ENCODE results near the gene RFC1.

DNA sequence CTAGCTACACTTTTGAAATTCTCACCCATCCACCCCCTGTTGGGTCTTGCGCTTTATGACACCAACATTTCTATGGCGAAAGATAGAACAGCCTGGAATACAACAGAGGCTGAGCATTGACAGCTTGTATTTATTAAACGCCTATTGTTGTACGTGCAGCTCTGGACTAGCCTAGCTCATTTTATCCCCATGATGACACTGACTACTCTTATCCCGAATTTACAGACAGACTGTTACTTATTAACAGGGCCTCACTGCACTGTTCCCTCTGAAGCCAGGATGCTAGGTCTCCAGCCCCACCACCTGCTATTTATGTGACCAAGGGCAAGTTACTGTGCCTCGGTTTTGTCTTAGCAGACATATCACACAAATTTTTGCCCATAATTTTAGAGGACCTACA is 1.0 kb upstream of the RFC1 start:
- TF ChIP-seq CTCF (IDR thresholded peaks at IDR 0.05; ENCODE audit: poor library complexity): no peak
- no peak for TF ChIP-seq EZH2 (IDR thresholded peaks at IDR 0.05; ENCODE audit: borderline replicate concordance)
